GM23338 (cell line): ENCODE results near the gene OARD1. TPM values are rescaled to one million over a fixed set of nuclear protein-coding genes. Genes with fewer than 3 reads are reported as not detected.

ENCODE experiments used
- ATAC-seq: fragments of 200-7000 bp; cut with Tn5 transposase; 3 replicates; pipeline ENCODE4 v1.9.1; 2020
- DNase-seq: peaks from one replicate; pipeline ENCODE4 v3.0.0-alpha.2; 2015; ENCODE audit warnings: low spot score
- H2AFZ ChIP-seq: fragments of 200-600 bp; sonication (generic); 2 replicates; pipeline ENCODE4 v1.8.0; 2016; ENCODE audit warnings: antibody characterized with exemption, mild to moderate bottlenecking, moderate library complexity
- H3F3A ChIP-seq: fragments of 200-600 bp; sonication (generic); replicated peaks from 2 replicates; pipeline ENCODE4 v1.8.0; 2017; ENCODE audit warnings: antibody characterized with exemption, mixed run types, low read depth
- H3K27ac ChIP-seq: fragments of 200-600 bp; sonication (generic); 2 replicates; pipeline ENCODE4 v1.6.1; 2016; ENCODE audit warnings: low read depth
- H3K27me3 ChIP-seq: fragments of 200-600 bp; sonication (generic); 2 replicates; pipeline ENCODE4 v1.8.0; 2016; ENCODE audit warnings: mild to moderate bottlenecking, mixed run types, moderate library complexity; ENCODE audit not compliant: insufficient read depth
- H3K36me3 ChIP-seq: fragments of 200-600 bp; sonication (generic); 2 replicates; pipeline ENCODE4 v1.8.0; 2016; ENCODE audit warnings: mild to moderate bottlenecking; ENCODE audit not compliant: insufficient read depth
- H3K4me1 ChIP-seq: fragments of 200-600 bp; sonication (generic); 2 replicates; pipeline ENCODE4 v1.8.0; 2016; ENCODE audit warnings: mild to moderate bottlenecking, moderate library complexity; ENCODE audit not compliant: insufficient read depth
- H3K4me2 ChIP-seq: fragments of 200-600 bp; sonication (generic); 2 replicates; pipeline ENCODE4 v1.7.1; 2017; ENCODE audit warnings: mixed run types
- H3K4me3 ChIP-seq: fragments of 200-600 bp; sonication (generic); 2 replicates; pipeline ENCODE4 v1.6.1; 2016; ENCODE audit warnings: mixed run types
- H3K79me2 ChIP-seq: fragments of 200-600 bp; sonication (generic); replicated peaks from 2 replicates; pipeline ENCODE4 v1.8.0; 2017; ENCODE audit warnings: mild to moderate bottlenecking; ENCODE audit not compliant: insufficient read depth
- H3K9me2 ChIP-seq: fragments of 200-600 bp; sonication (generic); 2 replicates; pipeline ENCODE4 v1.8.0; 2017; ENCODE audit not compliant: insufficient read depth
- H4K20me1 ChIP-seq: fragments of 200-600 bp; sonication (generic); replicated peaks from 2 replicates; pipeline ENCODE4 v1.8.0; 2017; ENCODE audit warnings: mild to moderate bottlenecking; ENCODE audit not compliant: insufficient read depth
- H3K27ac Mint-ChIP-seq: 2 replicates; pipeline ENCODE4 v1.8.0; 2020; ENCODE audit warnings: inconsistent platforms, mild to moderate bottlenecking, moderate library complexity, mixed read lengths
- H3K27me3 Mint-ChIP-seq: 3 replicates; pipeline ENCODE4 v1.8.0; 2022; ENCODE audit warnings: low read depth, mild to moderate bottlenecking, moderate library complexity, mixed read lengths, inconsistent platforms; ENCODE audit not compliant: insufficient read depth, poor library complexity
- H3K36me3 Mint-ChIP-seq: 3 replicates; pipeline ENCODE4 v1.8.0; 2021; ENCODE audit warnings: low read depth, mild to moderate bottlenecking, inconsistent platforms, moderate library complexity, mixed read lengths
- H3K4me1 Mint-ChIP-seq: 3 replicates; pipeline ENCODE4 v1.8.0; 2020; ENCODE audit warnings: mild to moderate bottlenecking, inconsistent platforms, mixed read lengths
- H3K4me3 Mint-ChIP-seq: 3 replicates; pipeline ENCODE4 v1.8.0; 2021; ENCODE audit warnings: moderate library complexity, mild to moderate bottlenecking, inconsistent platforms, mixed read lengths
- H3K9me3 Mint-ChIP-seq: 3 replicates; pipeline ENCODE4 v1.8.0; 2020; ENCODE audit warnings: moderate library complexity, mild to moderate bottlenecking, inconsistent platforms, mixed read lengths
- CTCF ChIP-seq, 2 experiments: fragments of 200-600 bp in 1 of 2; sonication (generic) in 1 of 2; conservative IDR thresholded peaks; 2 replicates each; pipeline versions ENCODE4 v1.5.1 to v1.6.1; 2016 to 2017; ENCODE audit warnings: antibody characterized with exemption in 2 of 2, low read depth in 2 of 2, mild to moderate bottlenecking in 2 of 2, moderate library complexity in 1 of 2
- ETS1 ChIP-seq: IDR thresholded peaks from 2 replicates; pipeline ENCODE4 v1.6.1; 2016; ENCODE audit warnings: antibody characterized with exemption
- STAT1 ChIP-seq: IDR thresholded peaks from one replicate; pipeline ENCODE4 v1.6.1; 2016; ENCODE audit warnings: antibody characterized with exemption; ENCODE audit not compliant: unreplicated experiment
- ZNF331 ChIP-seq: fragments of 250-450 bp; sonication (Bioruptor Pico); IDR thresholded peaks from 2 replicates; pipeline ENCODE4 v1.5.0; 2020; ENCODE audit warnings: low read depth, mild to moderate bottlenecking, moderate library complexity
- ZNF462 ChIP-seq: fragments of 250-450 bp; sonication (Bioruptor Pico); IDR thresholded peaks from 2 replicates; pipeline ENCODE4 v1.5.0; 2020; ENCODE audit warnings: mild to moderate bottlenecking, moderate library complexity
- polyA plus RNA-seq: library from polyadenylated mRNA; unstranded; fragments of >200 nt; fragmentation: Nextera tagmentation; extraction: Ambion mirVana; gene quantifications from 2 replicates; pipeline ENCODE4 v1.2.1, GENCODE V29; 2016
- total RNA-seq: library from RNA; depleted of rRNA; stranded (reverse); fragments of >200 nt; shearing (Covaris generic); gene quantifications from 2 replicates; pipeline ENCODE4 v1.2.3, GENCODE V29; 2014

Gene OARD1
- total and polyA plus RNA-seq, 2 experiments from 2014 or later = 25.9 to 60.8 TPM

- no peaks in the 10 kb centered on the region for H3F3A ChIP-seq
- H3K9me2 ChIP-seq = no peaks in the 10 kb centered on the region; the same call in 1 of the 2 replicates
- Mint-ChIP-seq H3K4me1 (peaks cover 12% of the 10 kb centered on the region), H3K36me3 (peaks cover 27% of the 10 kb centered on the region), H3K9me3 (no peaks in the 10 kb centered on the region), H3K27ac (no peak overlapping the region), H3K27me3 (no peaks in the 10 kb centered on the region), H3K4me3 (no peak overlapping the region)
- no peak for TF ChIP-seq ZNF331
- TF ChIP-seq ZNF462 (CRISPR knock-in tag) = no peak
- DNase-seq = no peak
- no peak overlapping the region for H3K4me3 ChIP-seq
- no peaks in the 10 kb centered on the region for H3K79me2 ChIP-seq
- H3K4me1 ChIP-seq = no peaks in the 10 kb centered on the region
- no peak overlapping the region for H2AFZ ChIP-seq
- H4K20me1 ChIP-seq = no peaks in the 10 kb centered on the region
- H3K27me3 ChIP-seq = no peaks in the 10 kb centered on the region
- no peak overlapping the region for H3K27ac ChIP-seq
- no peak overlapping the region for H3K4me2 ChIP-seq
- peaks cover 11% of the 10 kb centered on the region; the same call in 1 of the 2 replicates for H3K36me3 ChIP-seq
- no peak for ATAC-seq
These were observed 10.1 kb downstream of the OARD1 start for GRCh38 chr6:41062056-41062455.

- H3K4me2 ChIP-seq = no peak overlapping the region
- no peak for ATAC-seq
- no peaks in the 10 kb centered on the region for H3K27me3 ChIP-seq
- no peak overlapping the region for H3K27ac ChIP-seq
- H3K36me3 Mint-ChIP-seq = peaks cover 20% of the 10 kb centered on the region; the same call in 2 of the 3 replicates
- H3K36me3 ChIP-seq = peaks cover 11% of the 10 kb centered on the region; the same call in 1 of the 2 replicates
- H3K4me1 ChIP-seq = no peaks in the 10 kb centered on the region
- no peak for DNase-seq
- H3K4me3 Mint-ChIP-seq = no peak overlapping the region
- H3K9me2 ChIP-seq = no peaks in the 10 kb centered on the region; the same call in 1 of the 2 replicates
- H3K9me3 Mint-ChIP-seq = no peaks in the 10 kb centered on the region
- TF ChIP-seq CTCF (conservative IDR thresholded peaks at IDR 0.05; ENCODE audit: low read depth in 2 of 2) (no peak), STAT1 (no peak), ETS1 (no peak)
- H3K27ac Mint-ChIP-seq = no peak overlapping the region
- H3K4me1 Mint-ChIP-seq = peaks cover 12% of the 10 kb centered on the region
- no peaks in the 10 kb centered on the region for H3K27me3 Mint-ChIP-seq
- H3F3A ChIP-seq = no peaks in the 10 kb centered on the region
- H2AFZ ChIP-seq = no peak overlapping the region
- no peaks in the 10 kb centered on the region for H4K20me1 ChIP-seq
- no peak overlapping the region for H3K4me3 ChIP-seq
- H3K79me2 ChIP-seq = no peaks in the 10 kb centered on the region
These were observed 10.9 kb downstream of the OARD1 start for GRCh38 chr6:41061196-41061726.
